ENCODE data around the gene ADAM17. TPM values are rescaled to one million over a fixed set of nuclear protein-coding genes. Genes with fewer than 3 reads are reported as not detected.
"Not testable (repeated sequence)": the region's sequence is repeated elsewhere in the genome, so short reads cannot be mapped to it uniquely, and the experiment has no call there.

The ADAM17 gene
- total RNA-seq, 2 experiments from 2014 or later = 20.2 to 23.1 TPM

DNA sequence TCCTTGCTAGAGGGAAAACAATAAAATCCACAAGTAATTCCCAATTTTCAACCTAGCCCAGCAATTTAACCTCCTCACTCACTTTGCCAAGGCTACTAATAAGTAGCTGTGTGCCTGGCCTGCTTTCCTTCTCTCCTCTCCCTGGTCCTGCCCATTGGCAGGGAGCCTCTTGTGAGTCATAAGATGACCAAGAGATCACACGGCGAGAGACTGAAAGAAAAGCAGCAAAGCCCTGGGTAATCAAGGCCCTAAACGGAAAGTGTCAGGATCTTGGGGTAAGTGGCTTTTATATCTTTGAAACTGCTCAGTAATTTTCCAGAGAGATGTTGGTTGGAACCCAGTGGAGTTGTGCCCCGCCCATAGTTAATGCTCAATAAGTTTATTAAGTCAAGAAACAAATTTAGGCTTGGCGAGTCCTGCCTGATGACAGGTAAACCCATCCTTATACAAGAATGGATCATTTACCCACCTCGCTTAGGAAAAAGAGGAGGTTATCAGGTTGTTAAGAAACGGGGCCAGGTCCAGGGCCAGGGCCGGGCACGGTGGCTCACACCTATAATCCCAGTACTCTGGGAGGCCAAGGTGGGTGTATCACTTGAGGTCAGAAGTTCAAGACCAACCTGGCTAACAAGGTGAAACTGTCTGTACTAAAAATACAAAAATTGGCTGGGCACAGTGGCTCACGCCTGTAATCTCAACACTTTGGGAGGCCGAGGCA lies 10.0 kb upstream of the ADAM17 start:
- Mint-ChIP-seq H3K4me1 (no peaks in the 10 kb centered on the region), H3K27ac (no peak overlapping the region), H3K4me3 (no peak overlapping the region), H3K9me3 (ENCODE audit: low read depth) (no peaks in the 10 kb centered on the region), H3K36me3 (ENCODE audit: low read depth) (peaks cover under 1% of the 10 kb centered on the region), H3K27me3 (no peaks in the 10 kb centered on the region)
- DNase-seq (no peak), ATAC-seq (no peak)
- CTCF ChIA-PET = no interaction called here
- POLR2A ChIA-PET = no interaction called here
- intact Hi-C loops (cut with DNase I, micrococcal nuclease) = no loop called here

DNA sequence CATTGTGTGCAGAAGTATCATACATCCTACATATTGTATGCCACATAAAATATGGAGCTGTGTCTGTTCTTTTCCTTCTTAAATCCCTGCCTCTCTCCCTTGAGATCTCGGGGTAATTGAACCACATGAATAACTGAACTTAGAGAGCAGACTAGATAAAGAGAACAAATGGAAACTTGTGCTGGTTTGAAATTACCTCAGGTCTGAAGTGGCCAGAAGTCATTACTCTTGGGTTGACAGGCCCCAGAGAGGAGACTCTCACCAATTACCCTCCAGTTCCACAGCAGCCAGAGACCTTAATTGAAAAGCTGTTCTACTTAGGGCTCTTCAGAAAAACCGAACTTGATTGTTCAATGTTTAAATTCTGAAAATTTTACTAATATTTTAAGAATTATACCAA lies 5.0 kb upstream of the ADAM17 start:
- DNase-seq (no peak), ATAC-seq (no peak)
- no peak overlapping the region for H3K4me3 Mint-ChIP-seq
- H3K36me3 Mint-ChIP-seq (ENCODE audit: low read depth) = peaks cover 10% of the 10 kb centered on the region
- no peak overlapping the region for H3K27ac Mint-ChIP-seq
- no peaks in the 10 kb centered on the region for H3K27me3 Mint-ChIP-seq
- intact Hi-C loops (cut with DNase I, micrococcal nuclease) = no loop called here
- POLR2A ChIA-PET = no interaction called here
- CTCF ChIA-PET = no interaction called here
- H3K4me1 Mint-ChIP-seq = peaks cover 10% of the 10 kb centered on the region
- H3K9me3 Mint-ChIP-seq (ENCODE audit: low read depth) = no peaks in the 10 kb centered on the region

DNA sequence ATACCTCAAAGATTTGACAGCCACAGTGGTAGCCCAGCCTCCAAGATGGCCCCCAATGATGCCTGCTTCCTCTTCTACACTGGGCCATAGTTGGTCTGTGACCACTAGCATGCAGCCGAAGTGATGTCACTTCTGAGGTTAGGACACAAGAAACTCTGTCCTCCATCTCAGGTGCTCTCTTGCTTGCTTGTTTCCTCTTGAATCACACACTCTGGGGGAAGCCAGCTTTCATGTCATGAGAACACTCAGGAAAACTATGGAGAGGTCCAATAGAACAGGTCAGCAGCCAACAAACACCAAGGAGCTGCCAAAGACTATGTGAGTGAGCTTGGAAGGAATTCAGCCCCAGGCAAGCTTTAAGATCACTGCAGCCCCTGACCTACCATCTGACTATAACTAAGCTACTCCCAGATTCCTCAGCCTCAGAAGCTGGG lies 3.3 kb upstream of the ADAM17 start:
- ATAC-seq = no peak
- H3K36me3 Mint-ChIP-seq (ENCODE audit: low read depth) = peaks cover 10% of the 10 kb centered on the region
- no peaks in the 10 kb centered on the region for H3K27me3 Mint-ChIP-seq
- H3K9me3 Mint-ChIP-seq (ENCODE audit: low read depth) = no peaks in the 10 kb centered on the region
- DNase-seq = no peak
- ChIA-PET POLR2A (no interaction called here), CTCF (interaction anchor here (0.6 to 1.0 kb wide), 5 partner anchors 11 to 53 kb away, joined by 3 to 5 read pairs (median 3); no protein-coding TSS in a partner anchor)
- intact Hi-C loops (cut with DNase I, micrococcal nuclease) = loop anchor here (5.0 to 10.0 kb wide), 7 partner anchors 137 to 888 kb away; partner anchors contain the start of genes KLF11 (in 2 of the 2), ASAP2 (in 1 of the 2), CPSF3 (in 1 of the 2) and ITGB1BP1 (in 1 of the 2)
- H3K27ac Mint-ChIP-seq = no peak overlapping the region
- no peak overlapping the region for H3K4me3 Mint-ChIP-seq
- peaks cover 21% of the 10 kb centered on the region for H3K4me1 Mint-ChIP-seq

DNA sequence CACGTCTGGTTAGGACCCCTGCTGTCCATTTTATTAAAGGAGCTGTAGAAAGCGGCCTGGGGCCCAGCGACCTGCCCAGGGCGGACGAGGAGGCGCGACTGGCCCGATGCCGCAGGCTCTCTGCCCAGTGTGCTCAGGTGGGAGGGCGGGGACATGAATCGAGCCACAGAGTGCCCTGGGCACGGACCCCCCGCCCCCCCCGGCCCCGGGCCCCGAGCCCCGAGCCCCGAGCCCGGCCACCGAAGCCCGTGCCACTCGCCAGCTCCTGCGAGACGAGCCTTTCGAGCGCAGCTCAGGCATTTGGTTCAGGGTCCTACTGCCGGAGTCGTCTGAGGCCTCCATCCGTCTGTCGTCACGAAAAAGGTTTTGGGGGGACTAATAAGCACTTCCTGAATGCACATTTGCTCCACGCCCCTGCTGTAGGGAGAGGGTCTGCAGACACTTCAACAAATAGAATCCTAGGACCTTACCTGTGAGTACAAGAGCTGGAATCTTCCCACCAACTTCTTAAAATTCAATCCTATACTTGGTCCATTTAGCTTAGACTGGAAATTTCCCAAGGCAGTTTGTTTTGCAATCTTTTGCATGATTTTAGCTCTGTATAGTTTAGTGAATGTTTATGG lies 602 bp upstream of the ADAM17 start:
- intact Hi-C loops (cut with DNase I, micrococcal nuclease) = loop anchor here (5.0 to 10.0 kb wide), 7 partner anchors 134 to 891 kb away; partner anchors contain the start of genes KLF11 (in 2 of the 2), ASAP2 (in 1 of the 2), CPSF3 (in 1 of the 2) and ITGB1BP1 (in 1 of the 2)
- Mint-ChIP-seq H3K9me3 (ENCODE audit: low read depth) (no peaks in the 10 kb centered on the region), H3K27me3 (no peaks in the 10 kb centered on the region), H3K4me3 (peak overlapping the region; percentile 97), H3K4me1 (peaks cover 46% of the 10 kb centered on the region), H3K27ac (peak overlapping the region; percentile 95), H3K36me3 (ENCODE audit: low read depth) (peaks cover 10% of the 10 kb centered on the region)
- peak; percentile 53 for DNase-seq
- CTCF ChIA-PET = interaction anchor here (0.5 to 1.8 kb wide), 8 partner anchors 10 to 1783 kb away, joined by 3 to 8 read pairs (median 4); partner anchors contain the start of gene YWHAQ
- peak; percentile 4 for ATAC-seq
- POLR2A ChIA-PET = interaction anchor here (0.6 to 2.5 kb wide), 7 partner anchors 12 to 196 kb away, joined by 3 to 10 read pairs (median 3); partner anchors contain the start of gene YWHAQ

DNA sequence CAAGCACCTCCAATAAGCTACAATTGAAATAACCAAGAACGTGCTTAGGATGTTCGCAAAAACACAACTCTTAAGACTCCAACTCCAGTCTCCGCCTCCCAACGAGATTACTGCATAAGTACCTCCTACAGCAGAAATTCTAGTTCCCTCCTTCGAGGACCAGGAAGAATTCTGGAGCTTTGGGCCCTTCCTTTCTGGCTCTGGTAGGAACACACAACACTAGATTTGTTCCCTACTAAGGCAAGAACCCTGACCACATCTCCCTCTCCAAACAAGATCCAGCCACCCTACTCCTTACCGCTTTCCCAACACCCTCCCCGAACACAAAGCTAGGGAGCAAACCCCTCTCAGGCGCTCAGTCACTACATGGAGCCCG lies 721 bp downstream of the ADAM17 start:
- no peaks in the 10 kb centered on the region for H3K27me3 Mint-ChIP-seq
- peak overlapping the region; percentile 97 for H3K4me3 Mint-ChIP-seq
- peaks cover 52% of the 10 kb centered on the region for H3K4me1 Mint-ChIP-seq
- intact Hi-C loops (cut with DNase I, micrococcal nuclease) = loop anchor here (1.0 to 10.0 kb wide), 19 partner anchors 39 to 892 kb away; partner anchors contain the start of genes CPSF3 (in 2 of the 2), ITGB1BP1 (in 2 of the 2), KLF11 (in 2 of the 2) and ASAP2 (in 1 of the 2)
- ChIA-PET CTCF (interaction anchor here (0.5 to 1.8 kb wide), 10 partner anchors 9 to 494 kb away, joined by 3 to 8 read pairs (median 4); partner anchors contain the start of gene YWHAQ), POLR2A (interaction anchor here (0.6 to 2.5 kb wide), 7 partner anchors 9 to 894 kb away, joined by 3 to 10 read pairs (median 4); partner anchors contain the start of genes CPSF3, ITGB1BP1 and YWHAQ)
- H3K9me3 Mint-ChIP-seq (ENCODE audit: low read depth) = no peaks in the 10 kb centered on the region
- H3K27ac Mint-ChIP-seq = peak overlapping the region; percentile 94
- peak; percentile 61 for DNase-seq
- H3K36me3 Mint-ChIP-seq (ENCODE audit: low read depth) = peaks cover 7% of the 10 kb centered on the region
- ATAC-seq = peak; percentile 25

DNA sequence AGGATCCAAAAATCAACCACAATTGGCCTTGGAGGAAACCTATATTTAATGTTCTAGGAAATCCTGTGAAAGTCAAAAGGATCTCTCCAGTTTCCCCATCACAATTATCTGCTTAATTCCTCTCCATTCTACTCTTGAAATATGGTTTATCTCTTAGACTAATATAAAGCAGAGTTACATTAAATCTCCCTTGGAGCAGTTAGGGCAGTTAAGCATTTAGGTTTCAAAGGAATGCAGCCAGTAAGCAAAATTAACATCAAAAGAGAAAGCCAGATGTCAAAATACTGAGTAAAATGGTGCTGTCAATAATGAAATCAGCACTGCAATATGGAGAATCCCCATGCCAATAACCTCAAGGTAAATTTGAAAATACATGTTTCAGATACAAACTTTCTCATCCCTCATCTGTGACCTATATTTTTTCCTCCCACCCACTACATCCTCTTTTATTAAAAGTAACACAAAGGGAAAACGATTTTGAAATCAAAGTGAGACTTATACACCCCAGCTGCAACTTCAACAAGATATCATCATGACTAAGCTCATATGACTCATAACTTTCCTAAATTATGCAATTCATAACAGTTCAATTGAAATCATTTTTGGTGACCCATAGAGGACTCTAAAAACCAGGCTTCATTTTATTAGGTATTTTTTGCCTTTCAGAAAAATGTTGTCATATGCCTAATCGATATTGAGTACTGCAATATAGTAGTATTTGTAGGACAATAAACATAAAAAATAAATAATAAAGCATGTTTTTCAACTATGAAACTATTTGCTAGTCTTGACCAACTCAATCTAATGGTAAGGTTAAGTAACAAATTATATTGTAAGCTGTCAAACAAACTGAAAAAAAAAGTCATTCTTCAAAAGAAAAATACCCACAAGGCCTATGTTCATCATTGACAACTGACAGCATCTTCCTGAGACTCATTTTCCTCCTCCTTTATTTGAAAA lies 3.1 kb downstream of the ADAM17 start:
- intact Hi-C loops (cut with DNase I, micrococcal nuclease) = loop anchor here (1.0 to 10.0 kb wide), 14 partner anchors 42 to 492 kb away; partner anchors contain the start of genes KLF11 (in 2 of the 2), ASAP2 (in 1 of the 2) and YWHAQ (in 1 of the 2)
- ChIA-PET CTCF (interaction anchor here (0.6 to 1.1 kb wide), 2 partner anchors 45 to 70 kb away, joined by 3 read pairs; no protein-coding TSS in a partner anchor), POLR2A (interaction anchor here (0.6 to 0.7 kb wide), 4 partner anchors 58 to 871 kb away, joined by 3 to 5 read pairs (median 4); no protein-coding TSS in a partner anchor)
- Mint-ChIP-seq H3K9me3 (ENCODE audit: low read depth) (no peaks in the 10 kb centered on the region), H3K4me3 (peak overlapping the region; percentile 97), H3K27ac (peak overlapping the region; percentile 81), H3K27me3 (no peaks in the 10 kb centered on the region), H3K4me1 (peaks cover 69% of the 10 kb centered on the region), H3K36me3 (ENCODE audit: low read depth) (peaks cover under 1% of the 10 kb centered on the region)
- DNase-seq = no peak
- ATAC-seq = peak; percentile 23

DNA sequence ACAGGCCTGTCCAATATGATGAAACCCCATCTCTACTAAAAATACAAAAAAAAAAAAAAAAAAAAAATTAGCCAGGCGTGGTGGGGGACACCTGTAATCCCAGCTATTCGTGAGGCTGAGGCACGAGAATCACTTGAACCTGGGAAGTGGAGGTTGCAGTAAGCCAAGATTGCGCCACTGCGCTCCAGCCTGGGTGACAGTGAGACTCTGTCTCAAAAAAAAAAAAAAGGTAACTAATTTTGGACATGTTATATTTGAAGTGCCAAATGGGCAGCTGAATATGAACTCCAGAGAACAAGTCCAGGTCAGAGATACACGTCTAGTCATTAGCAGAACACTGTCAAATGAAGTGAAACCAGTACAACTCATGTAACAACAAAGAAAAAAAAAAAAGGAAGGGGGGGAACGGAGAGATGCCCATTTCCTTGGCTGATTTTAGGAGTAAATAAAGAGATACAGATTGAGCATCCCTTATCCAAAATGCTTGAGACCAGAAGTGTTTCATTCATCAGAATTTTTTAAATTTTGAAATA lies 4.7 kb downstream of the ADAM17 start:
- POLR2A ChIA-PET, H3K4me3 Mint-ChIP-seq: not testable (repeated sequence)

DNA sequence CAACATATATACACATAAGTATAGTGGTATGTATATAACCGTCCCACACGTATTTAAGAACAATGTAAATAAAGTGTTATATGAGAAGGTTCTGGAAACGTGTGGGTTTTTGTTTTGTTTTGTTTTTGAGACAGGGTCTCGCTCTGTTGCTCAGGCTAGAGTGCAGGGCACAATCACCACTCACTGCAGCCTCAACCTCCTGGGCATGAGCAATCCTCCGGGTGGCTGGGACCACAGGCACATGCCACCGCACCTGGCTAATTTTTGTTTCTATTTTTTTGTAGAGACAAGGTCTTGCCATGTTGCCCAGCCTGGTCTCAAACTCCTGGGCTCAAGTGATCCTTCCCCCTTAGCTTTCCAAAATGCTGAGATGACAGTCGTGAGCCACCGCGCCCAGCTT lies 6.2 kb downstream of the ADAM17 start:
- ChIA-PET POLR2A (interaction anchor here (1.0 kb wide), 1 partner anchor 10 kb away, joined by 4 read pairs; no protein-coding TSS in a partner anchor), CTCF (interaction anchor here (0.6 to 0.9 kb wide), 2 partner anchors 122 to 154 kb away, joined by 3 to 4 read pairs; no protein-coding TSS in a partner anchor)
- DNase-seq (no peak), ATAC-seq (no peak)
- Mint-ChIP-seq H3K27me3 (no peaks in the 10 kb centered on the region), H3K27ac (peak overlapping the region; percentile 20), H3K36me3 (ENCODE audit: low read depth) (peaks cover 8% of the 10 kb centered on the region), H3K9me3 (ENCODE audit: low read depth) (no peaks in the 10 kb centered on the region), H3K4me3 (no peak overlapping the region), H3K4me1 (peaks cover 81% of the 10 kb centered on the region)
- intact Hi-C loops (cut with DNase I, micrococcal nuclease) = no loop called here

More for the DNA sequence above, 4.7 kb downstream of the ADAM17 start:
- ATAC-seq; DNase-seq; H3K9me3 Mint-ChIP-seq (ENCODE audit: low read depth); H3K27ac Mint-ChIP-seq; H3K27me3 Mint-ChIP-seq; H3K36me3 Mint-ChIP-seq (ENCODE audit: low read depth): not testable (repeated sequence)
- intact Hi-C loops (cut with DNase I, micrococcal nuclease) = loop anchor here (5.0 to 10.0 kb wide), 4 partner anchors 201 to 494 kb away; partner anchors contain the start of genes KLF11 (in 2 of the 2) and ASAP2 (in 1 of the 2)
- peaks cover 74% of the 10 kb centered on the region for H3K4me1 Mint-ChIP-seq
- CTCF ChIA-PET = interaction anchor here (0.7 kb wide), 1 partner anchor 77 kb away, joined by 3 read pairs; no protein-coding TSS in a partner anchor

DNA sequence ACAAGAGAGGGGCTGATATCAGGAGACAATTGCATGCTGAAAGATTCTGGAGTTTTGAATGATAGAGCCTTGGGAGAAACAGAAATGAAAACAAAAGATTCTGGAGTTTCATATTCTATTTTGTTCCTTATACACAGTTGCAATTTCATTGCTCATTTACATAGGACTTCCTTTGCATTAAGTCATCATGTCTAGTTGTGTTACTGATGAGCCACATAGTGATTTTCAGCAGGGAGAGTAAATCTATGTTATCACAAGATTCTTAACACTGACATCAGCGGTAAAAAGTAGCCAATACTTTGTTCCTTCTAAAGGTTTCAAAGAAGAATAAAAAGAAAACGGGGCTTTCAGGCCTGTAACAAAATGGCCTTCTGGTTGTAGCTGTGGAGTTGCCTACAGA lies 7.1 kb downstream of the ADAM17 start:
- intact Hi-C loops (cut with DNase I, micrococcal nuclease) = loop anchor here in 1 of 2 experiments (1.0 kb wide), 1 partner anchor 46 kb away; no protein-coding TSS in a partner anchor
- Mint-ChIP-seq H3K4me3 (peak overlapping the region; percentile 49), H3K4me1 (peaks cover 81% of the 10 kb centered on the region), H3K27me3 (no peaks in the 10 kb centered on the region), H3K9me3 (ENCODE audit: low read depth) (no peaks in the 10 kb centered on the region), H3K27ac (peak overlapping the region; percentile 69), H3K36me3 (ENCODE audit: low read depth) (peaks cover 9% of the 10 kb centered on the region)
- ChIA-PET POLR2A (no interaction called here), CTCF (interaction anchor here (0.6 to 0.9 kb wide), 5 partner anchors 16 to 221 kb away, joined by 3 to 4 read pairs (median 3); no protein-coding TSS in a partner anchor)
- DNase-seq (no peak), ATAC-seq (peak; percentile 71)

Data from activated CD4-positive, alpha-beta T cell treated with anti-CD3 and anti-CD28 coated beads for 36 hours (primary cell).